Measurements from ENCODE around the gene TXLNA.

DNA sequence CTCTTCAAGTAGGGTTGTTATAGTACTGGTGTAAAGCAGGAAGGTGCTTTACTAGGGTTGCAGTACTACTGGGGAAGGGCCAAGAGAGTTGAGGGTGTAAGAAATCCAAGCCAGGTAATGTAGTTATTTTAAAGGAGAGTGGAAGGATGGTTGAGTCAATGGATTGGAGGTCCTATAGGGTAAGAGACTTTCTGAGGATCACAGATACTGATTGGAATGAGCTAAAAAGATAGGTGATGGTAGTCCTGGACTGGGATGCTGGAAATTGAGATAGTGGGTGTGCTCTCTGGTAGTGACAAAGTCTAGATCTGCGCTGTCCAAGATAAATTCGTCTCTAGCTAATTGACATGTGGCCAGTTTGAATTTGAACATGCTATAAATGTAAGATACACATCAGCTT, 7.0 kb downstream of the TXLNA start:
- TF ChIP-seq, protein P1, sequence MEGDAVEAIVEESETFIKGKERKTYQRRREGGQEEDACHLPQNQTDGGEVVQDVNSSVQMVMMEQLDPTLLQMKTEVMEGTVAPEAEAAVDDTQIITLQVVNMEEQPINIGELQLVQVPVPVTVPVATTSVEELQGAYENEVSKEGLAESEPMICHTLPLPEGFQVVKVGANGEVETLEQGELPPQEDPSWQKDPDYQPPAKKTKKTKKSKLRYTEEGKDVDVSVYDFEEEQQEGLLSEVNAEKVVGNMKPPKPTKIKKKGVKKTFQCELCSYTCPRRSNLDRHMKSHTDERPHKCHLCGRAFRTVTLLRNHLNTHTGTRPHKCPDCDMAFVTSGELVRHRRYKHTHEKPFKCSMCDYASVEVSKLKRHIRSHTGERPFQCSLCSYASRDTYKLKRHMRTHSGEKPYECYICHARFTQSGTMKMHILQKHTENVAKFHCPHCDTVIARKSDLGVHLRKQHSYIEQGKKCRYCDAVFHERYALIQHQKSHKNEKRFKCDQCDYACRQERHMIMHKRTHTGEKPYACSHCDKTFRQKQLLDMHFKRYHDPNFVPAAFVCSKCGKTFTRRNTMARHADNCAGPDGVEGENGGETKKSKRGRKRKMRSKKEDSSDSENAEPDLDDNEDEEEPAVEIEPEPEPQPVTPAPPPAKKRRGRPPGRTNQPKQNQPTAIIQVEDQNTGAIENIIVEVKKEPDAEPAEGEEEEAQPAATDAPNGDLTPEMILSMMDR (IDR thresholded peaks at IDR 0.05) = no peak
- TF ChIP-seq POLR2A (IDR thresholded peaks at IDR 0.05) (no peak), EP300 (IDR thresholded peaks at IDR 0.05) (no peak), POLR2AphosphoS5 (IDR thresholded peaks at IDR 0.05) (no peak)
